ENCODE results near the gene POU1F1. TPM values are rescaled to one million over a fixed set of nuclear protein-coding genes. Genes with fewer than 3 reads are reported as not detected.
A peak's percentile ranks its signal among the peaks of the same experiment; 100 is the strongest.

Gene POU1F1
- polyA plus RNA-seq, 3 donors from 2014 or later, result not detected

GRCh38 chr3:87233805-87234204, 42.6 kb downstream of the POU1F1 start:
- Mint-ChIP-seq H3K9me3 (no peaks in the 10 kb centered on the region), H3K27ac (no peak overlapping the region), H3K36me3 (peaks cover 0 to 6% (median 3%) of the 10 kb centered on the region in 3 donors), H3K4me1 (peaks cover 12 to 60% of the 10 kb centered on the region in 2 donors), H3K4me3 (no peak overlapping the region), H3K27me3 (ENCODE audit: low read depth in 3 of 3) (no peaks in the 10 kb centered on the region)
- no peak for DNase-seq

- no peaks in the 10 kb centered on the region for H3K9me3 Mint-ChIP-seq
- peaks cover 31 to 56% of the 10 kb centered on the region in 2 donors for H3K4me1 Mint-ChIP-seq
- H3K4me3 Mint-ChIP-seq, result peak overlapping the region in 4 of 5 donors; percentile 54 to 97 (median 81)
- peaks cover 10 to 14% (median 12%) of the 10 kb centered on the region in 3 donors for H3K27me3 Mint-ChIP-seq (ENCODE audit: low read depth in 3 of 3)
- DNase-seq, result no peak
- no peaks in the 10 kb centered on the region for H3K36me3 Mint-ChIP-seq
- H3K27ac Mint-ChIP-seq, result peak overlapping the region in 1 of 6 donors; percentile 42
These were observed 47.3 kb downstream of the POU1F1 start for GRCh38 chr3:87229113-87229512.

- DNase-seq, result no peak
- peaks cover 10 to 16% (median 12%) of the 10 kb centered on the region in 3 donors for H3K27me3 Mint-ChIP-seq (ENCODE audit: low read depth in 3 of 3)
- peak overlapping the region in 5 of 6 donors; percentile 92 to 97 (median 94) for H3K27ac Mint-ChIP-seq
- no peaks in the 10 kb centered on the region for H3K36me3 Mint-ChIP-seq
- H3K4me1 Mint-ChIP-seq, result peaks cover 31 to 52% of the 10 kb centered on the region in 2 donors
- H3K9me3 Mint-ChIP-seq, result no peaks in the 10 kb centered on the region
- H3K4me3 Mint-ChIP-seq, result peak overlapping the region; percentile 93 to 98 (median 97)
These were observed 48.1 kb downstream of the POU1F1 start for GRCh38 chr3:87228316-87228715.

- H3K27ac Mint-ChIP-seq, result peak overlapping the region; percentile 92 to 97 (median 94)
- peaks cover 10 to 16% (median 16%) of the 10 kb centered on the region in 3 donors for H3K27me3 Mint-ChIP-seq (ENCODE audit: low read depth in 3 of 3)
- H3K36me3 Mint-ChIP-seq, result no peaks in the 10 kb centered on the region
- DNase-seq, result no peak
- H3K4me3 Mint-ChIP-seq, result peak overlapping the region; percentile 93 to 98 (median 97)
- no peaks in the 10 kb centered on the region for H3K9me3 Mint-ChIP-seq
- H3K4me1 Mint-ChIP-seq, result peaks cover 30 to 47% of the 10 kb centered on the region in 2 donors
These were observed 48.6 kb downstream of the POU1F1 start for GRCh38 chr3:87227835-87228144.

- Mint-ChIP-seq H3K4me1 (peaks cover 30 to 43% of the 10 kb centered on the region in 2 donors), H3K27ac (peak within 1 kb of the TSS; percentile 92 to 97 (median 94)), H3K36me3 (no peaks in the 10 kb centered on the region), H3K27me3 (ENCODE audit: low read depth in 3 of 3) (peaks cover 10 to 17% (median 16%) of the 10 kb centered on the region in 3 donors), H3K4me3 (peak within 1 kb of the TSS; percentile 93 to 98 (median 97)), H3K9me3 (no peaks in the 10 kb centered on the region)
- peak; percentile 89 to 91 (median 90) for DNase-seq
These were observed 49.1 kb downstream of the POU1F1 start, which contains the start of gene CHMP2B for GRCh38 chr3:87227104-87227834. Gene CHMP2B (plus strand): TSS chr3:87227309. CDS start chr3:87227523, 214 bp downstream.

- Mint-ChIP-seq H3K4me1 (peaks cover 30% of the 10 kb centered on the region in 2 donors), H3K4me3 (peak overlapping the region; percentile 54 to 97 (median 62)), H3K9me3 (no peaks in the 10 kb centered on the region), H3K27ac (peak overlapping the region in 2 of 6 donors; percentile 55 to 94), H3K27me3 (ENCODE audit: low read depth in 3 of 3) (peaks cover 10 to 20% (median 16%) of the 10 kb centered on the region in 3 donors), H3K36me3 (no peaks in the 10 kb centered on the region)
- no peak for DNase-seq
These were observed 50.7 kb downstream of the POU1F1 start for GRCh38 chr3:87225659-87226058.

- Mint-ChIP-seq H3K4me3 (no peak overlapping the region), H3K27me3 (ENCODE audit: low read depth in 3 of 3) (peaks cover 2 to 24% (median 5%) of the 10 kb centered on the region in 3 donors), H3K36me3 (no peaks in the 10 kb centered on the region), H3K9me3 (no peaks in the 10 kb centered on the region), H3K27ac (no peak overlapping the region), H3K4me1 (no peaks in the 10 kb centered on the region)
- DNase-seq, result no peak
These were observed 56.8 kb downstream of the POU1F1 start for GRCh38 chr3:87219611-87220010.

GRCh38 chr3:87218560-87218959, 57.8 kb downstream of the POU1F1 start:
- peaks cover 3 to 28% (median 4%) of the 10 kb centered on the region in 3 donors for H3K27me3 Mint-ChIP-seq (ENCODE audit: low read depth in 3 of 3)
- H3K4me1 Mint-ChIP-seq, result no peaks in the 10 kb centered on the region
- H3K36me3 Mint-ChIP-seq, result no peaks in the 10 kb centered on the region
- no peak overlapping the region for H3K4me3 Mint-ChIP-seq
- no peak for DNase-seq
- no peaks in the 10 kb centered on the region for H3K9me3 Mint-ChIP-seq
- no peak overlapping the region for H3K27ac Mint-ChIP-seq

Other genes with a start within 250 kb of the POU1F1 start
- 10 to 100 TPM; 32.2 to 59.2 (median 48.5) TPM for gene CHMP2B, start 49.3 kb downstream of the POU1F1 start, polyA plus RNA-seq

All from immature natural killer cell (primary cell).